LNCaP clone FGC (cell line): ENCODE measurements around the gene DAPK1.

Source experiments
- DNase-seq: peaks from one replicate; pipeline ENCODE4 v3.0.0-alpha.2; 2011; ENCODE audit warnings: low read depth
- H3K4me3 ChIP-seq: 2 replicates; pipeline ENCODE4 v1.5.1; 2011; ENCODE audit warnings: mild to moderate bottlenecking, low read depth, low read length, control low read depth
- CTCF ChIP-seq: IDR thresholded peaks from 2 replicates; pipeline ENCODE4 v1.5.1; 2012; ENCODE audit warnings: mild to moderate bottlenecking; ENCODE audit not compliant: control insufficient read depth, insufficient read depth; ENCODE audit errors: extremely low read depth

DAPK1 gene

GRCh38 chr9:87664153-87665060 lies 166.7 kb downstream of the DAPK1 start:
- TF ChIP-seq CTCF, result no peak
- DNase-seq, result no peak
- no peak overlapping the region for H3K4me3 ChIP-seq

- no peak for TF ChIP-seq CTCF
- no peak for DNase-seq
- no peak overlapping the region for H3K4me3 ChIP-seq
Observed at GRCh38 chr9:87665505-87665904, 167.8 kb downstream of the DAPK1 start.

- H3K4me3 ChIP-seq, result no peak overlapping the region
- TF ChIP-seq CTCF, result peak; percentile 30; the same call in 1 of the 2 replicates
- DNase-seq, result no peak
Observed at GRCh38 chr9:87667164-87667738, 169.6 kb downstream of the DAPK1 start.

DNA sequence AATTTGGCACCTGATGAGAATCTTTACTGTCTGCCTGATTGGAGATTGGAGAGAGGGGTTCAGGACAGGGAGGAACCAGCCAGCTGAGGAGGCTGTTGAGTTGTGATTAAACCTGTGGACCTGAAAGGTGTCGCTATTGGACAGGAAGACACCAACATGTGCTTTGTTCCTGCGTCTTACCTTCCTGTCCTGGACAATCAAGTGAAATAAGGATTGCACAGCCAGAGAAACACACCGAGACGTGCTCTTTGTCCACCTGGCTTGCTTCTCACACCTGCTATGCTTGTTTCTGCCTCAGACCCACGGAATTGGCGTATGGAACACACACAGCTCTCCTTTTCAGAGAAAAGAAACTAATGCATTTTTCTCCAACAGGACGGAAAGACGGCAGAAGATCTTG lies 170.6 kb downstream of the DAPK1 start:
- no peak for DNase-seq

DNA sequence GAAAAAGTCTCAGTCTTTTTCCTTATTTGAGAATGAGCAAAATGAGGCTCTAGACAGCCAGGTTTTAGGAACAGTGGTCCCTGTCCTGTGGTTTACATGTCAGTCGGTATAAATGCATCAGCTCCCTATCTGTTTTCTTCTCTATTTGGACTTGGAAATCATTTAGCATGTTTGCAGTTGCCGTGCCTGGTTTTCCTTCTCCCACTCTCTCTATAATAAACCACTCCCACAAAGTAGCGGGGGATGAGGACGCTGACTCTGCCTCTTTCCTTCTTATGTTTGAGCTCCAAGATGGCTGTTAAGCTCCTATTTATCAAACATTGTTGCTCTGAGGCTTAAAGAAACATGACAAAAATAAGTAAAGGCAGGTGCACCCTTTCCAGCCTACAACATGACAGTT lies 171.1 kb downstream of the DAPK1 start:
- H3K4me3 ChIP-seq, result no peak overlapping the region
- no peak for DNase-seq
- TF ChIP-seq CTCF, result no peak

More for the DNA sequence above, 170.6 kb downstream of the DAPK1 start:
- TF ChIP-seq CTCF, result no peak
- H3K4me3 ChIP-seq, result no peak overlapping the region

GRCh38 chr9:87670572-87671264 lies 173.1 kb downstream of the DAPK1 start:
- no peak for TF ChIP-seq CTCF
- no peak for DNase-seq
- H3K4me3 ChIP-seq, result no peak overlapping the region
